ENCODE measurements around the gene PTCH1.

PTCH1 gene

DNA sequence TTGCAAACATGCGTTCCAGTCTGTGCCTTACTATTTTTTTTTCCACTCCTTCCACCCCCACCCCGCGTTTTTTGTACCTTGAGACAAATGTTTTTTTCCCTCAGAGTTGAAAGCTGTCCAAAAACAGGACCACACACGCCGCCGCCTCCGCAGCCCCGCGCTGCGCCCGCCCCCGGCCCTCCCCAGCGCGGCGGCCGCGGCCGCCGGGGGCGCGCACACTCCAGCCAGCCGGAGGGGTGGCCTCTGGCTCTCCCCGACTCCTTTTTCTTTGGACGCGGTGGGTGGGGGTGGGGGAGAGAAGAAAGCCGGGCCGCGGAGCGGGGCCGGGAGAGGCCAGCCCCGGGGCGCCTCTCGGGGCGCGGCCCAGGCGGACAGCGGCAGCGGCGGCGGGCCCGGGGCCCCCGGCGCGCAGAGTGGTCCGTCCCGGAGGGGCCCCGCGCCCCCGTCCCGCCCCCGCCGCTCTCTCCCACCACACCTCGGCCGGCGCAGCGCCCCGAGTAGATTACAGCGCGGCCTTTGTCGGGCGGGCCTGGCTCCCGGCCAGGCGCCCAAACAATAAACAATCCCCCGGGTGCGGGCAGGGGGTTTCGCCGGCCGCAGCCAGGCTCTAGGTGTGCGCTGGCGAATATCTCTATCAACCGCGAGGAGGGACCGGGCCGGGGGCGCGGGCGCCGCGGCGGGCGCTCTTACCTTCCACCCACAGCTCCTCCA is 10.9 kb downstream of the PTCH1 start:
- Histone ChIP-seq H3K36me3 (ENCODE audit: control insufficient read depth, insufficient read depth, low read length) (no peaks in the 10 kb centered on the region), H3K4me3 (replicated peaks; ENCODE audit: low read depth, low read length) (peak overlapping the region; percentile 91), H3K27me3 (replicated peaks; ENCODE audit: control insufficient read depth, insufficient read depth, low read length) (no peaks in the 10 kb centered on the region)
- DNase-seq (ENCODE audit: extremely low read depth, insufficient read length): peak; percentile 33
- TF ChIP-seq, protein P1, sequence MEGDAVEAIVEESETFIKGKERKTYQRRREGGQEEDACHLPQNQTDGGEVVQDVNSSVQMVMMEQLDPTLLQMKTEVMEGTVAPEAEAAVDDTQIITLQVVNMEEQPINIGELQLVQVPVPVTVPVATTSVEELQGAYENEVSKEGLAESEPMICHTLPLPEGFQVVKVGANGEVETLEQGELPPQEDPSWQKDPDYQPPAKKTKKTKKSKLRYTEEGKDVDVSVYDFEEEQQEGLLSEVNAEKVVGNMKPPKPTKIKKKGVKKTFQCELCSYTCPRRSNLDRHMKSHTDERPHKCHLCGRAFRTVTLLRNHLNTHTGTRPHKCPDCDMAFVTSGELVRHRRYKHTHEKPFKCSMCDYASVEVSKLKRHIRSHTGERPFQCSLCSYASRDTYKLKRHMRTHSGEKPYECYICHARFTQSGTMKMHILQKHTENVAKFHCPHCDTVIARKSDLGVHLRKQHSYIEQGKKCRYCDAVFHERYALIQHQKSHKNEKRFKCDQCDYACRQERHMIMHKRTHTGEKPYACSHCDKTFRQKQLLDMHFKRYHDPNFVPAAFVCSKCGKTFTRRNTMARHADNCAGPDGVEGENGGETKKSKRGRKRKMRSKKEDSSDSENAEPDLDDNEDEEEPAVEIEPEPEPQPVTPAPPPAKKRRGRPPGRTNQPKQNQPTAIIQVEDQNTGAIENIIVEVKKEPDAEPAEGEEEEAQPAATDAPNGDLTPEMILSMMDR (IDR thresholded peaks at IDR 0.05; ENCODE audit: insufficient read depth, low read length, poor library complexity, severe bottlenecking): no peak

DNA sequence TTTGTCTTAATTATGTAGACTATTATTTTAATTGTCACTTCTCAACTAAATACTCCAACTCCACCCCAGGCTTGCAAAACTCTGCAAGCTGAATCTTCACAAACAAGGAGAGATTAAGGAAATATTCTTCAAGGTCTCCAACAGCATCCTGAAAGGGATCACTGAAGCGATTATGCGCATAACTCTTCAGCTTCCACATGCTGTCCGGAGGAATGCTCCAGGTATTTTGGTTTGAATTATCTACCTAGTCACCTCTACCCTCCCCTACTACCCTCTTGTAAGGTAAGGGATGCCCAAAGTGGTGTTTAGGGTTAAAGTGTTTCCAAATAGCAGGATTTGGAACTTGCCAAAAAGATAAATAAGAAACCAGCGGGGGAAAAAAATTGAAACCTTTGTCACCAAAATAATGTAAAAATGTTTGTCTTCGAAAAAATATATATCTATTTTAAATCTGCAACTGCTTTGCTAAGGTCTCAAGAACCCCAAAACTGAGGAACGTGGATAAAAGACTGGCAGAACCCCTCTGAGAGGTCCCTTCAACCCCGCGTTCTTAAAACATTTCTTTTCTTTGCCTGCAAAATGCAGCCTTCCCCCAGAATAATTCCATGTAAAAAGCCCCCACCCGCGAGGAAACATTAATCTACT is 11.6 kb downstream of the PTCH1 start:
- DNase-seq (ENCODE audit: extremely low read depth, insufficient read length): no peak
- no peaks in the 10 kb centered on the region for H3K36me3 ChIP-seq (ENCODE audit: control insufficient read depth, insufficient read depth, low read length)
- peak overlapping the region; percentile 91 for H3K4me3 ChIP-seq (replicated peaks; ENCODE audit: low read depth, low read length)
- no peaks in the 10 kb centered on the region for H3K27me3 ChIP-seq (replicated peaks; ENCODE audit: control insufficient read depth, insufficient read depth, low read length)
- TF ChIP-seq, protein P1 (IDR thresholded peaks at IDR 0.05; ENCODE audit: insufficient read depth, low read length, poor library complexity, severe bottlenecking): no peak

- peak overlapping the region; percentile 91 for H3K4me3 ChIP-seq (replicated peaks; ENCODE audit: low read depth, low read length)
- H3K36me3 ChIP-seq (ENCODE audit: control insufficient read depth, insufficient read depth, low read length): no peaks in the 10 kb centered on the region
- no peak for DNase-seq (ENCODE audit: extremely low read depth, insufficient read length)
- H3K27me3 ChIP-seq (replicated peaks; ENCODE audit: control insufficient read depth, insufficient read depth, low read length): no peaks in the 10 kb centered on the region
- TF ChIP-seq, protein P1 (IDR thresholded peaks at IDR 0.05; ENCODE audit: insufficient read depth, low read length, poor library complexity, severe bottlenecking): peak; percentile 36
Measured at GRCh38 chr9:95504053-95504963, 12.5 kb downstream of the PTCH1 start.

DNA sequence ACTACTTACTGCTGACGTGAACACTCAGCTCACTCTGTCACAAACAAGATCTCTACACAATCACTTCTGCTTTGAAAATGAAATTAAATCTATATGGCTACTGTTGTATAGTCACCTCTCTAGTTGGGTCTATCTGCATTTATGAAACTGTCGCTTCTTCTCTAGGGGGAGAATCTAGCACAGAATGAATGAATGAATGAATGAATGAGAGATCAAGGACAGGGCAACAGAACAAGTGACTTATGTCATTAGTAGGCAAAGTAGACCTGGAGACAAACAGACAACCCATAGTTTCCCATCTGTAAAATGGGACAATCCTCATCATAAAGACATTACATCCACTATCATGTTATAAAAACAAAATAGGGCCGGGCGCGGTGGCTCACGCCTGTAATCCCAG is 13.4 kb downstream of the PTCH1 start:
- H3K4me3 ChIP-seq (replicated peaks; ENCODE audit: low read depth, low read length): no peak overlapping the region
- DNase-seq (ENCODE audit: extremely low read depth, insufficient read length): no peak
- TF ChIP-seq, protein P1 (IDR thresholded peaks at IDR 0.05; ENCODE audit: insufficient read depth, low read length, poor library complexity, severe bottlenecking): no peak
- no peaks in the 10 kb centered on the region for H3K27me3 ChIP-seq (replicated peaks; ENCODE audit: control insufficient read depth, insufficient read depth, low read length)
- no peaks in the 10 kb centered on the region for H3K36me3 ChIP-seq (ENCODE audit: control insufficient read depth, insufficient read depth, low read length)

- TF ChIP-seq, protein P1 (IDR thresholded peaks at IDR 0.05; ENCODE audit: insufficient read depth, low read length, poor library complexity, severe bottlenecking): no peak
- Histone ChIP-seq H3K36me3 (ENCODE audit: control insufficient read depth, insufficient read depth, low read length) (no peaks in the 10 kb centered on the region), H3K4me3 (replicated peaks; ENCODE audit: low read depth, low read length) (no peak overlapping the region), H3K27me3 (replicated peaks; ENCODE audit: control insufficient read depth, insufficient read depth, low read length) (no peaks in the 10 kb centered on the region)
- no peak for DNase-seq (ENCODE audit: extremely low read depth, insufficient read length)
Measured at GRCh38 chr9:95502248-95502647, 14.5 kb downstream of the PTCH1 start.
